GM10266 (cell line): ENCODE results near the gene SYNE2.

ENCODE experiments used
- DNase-seq: peaks from one replicate; pipeline ENCODE4 v3.0.0; 2012; ENCODE audit errors: extremely low spot score
- TF ChIP-seq, protein P1 (sequence below): IDR thresholded peaks from 2 replicates; pipeline ENCODE4 v1.5.1; 2012; ENCODE audit warnings: mild to moderate bottlenecking, low read depth; ENCODE audit not compliant: control insufficient read depth, insufficient read depth; ENCODE audit errors: missing control alignments

The SYNE2 gene

GRCh38 chr14:64191756-64192155 lies 339.0 kb downstream of the SYNE2 start:
- TF ChIP-seq, protein P1, sequence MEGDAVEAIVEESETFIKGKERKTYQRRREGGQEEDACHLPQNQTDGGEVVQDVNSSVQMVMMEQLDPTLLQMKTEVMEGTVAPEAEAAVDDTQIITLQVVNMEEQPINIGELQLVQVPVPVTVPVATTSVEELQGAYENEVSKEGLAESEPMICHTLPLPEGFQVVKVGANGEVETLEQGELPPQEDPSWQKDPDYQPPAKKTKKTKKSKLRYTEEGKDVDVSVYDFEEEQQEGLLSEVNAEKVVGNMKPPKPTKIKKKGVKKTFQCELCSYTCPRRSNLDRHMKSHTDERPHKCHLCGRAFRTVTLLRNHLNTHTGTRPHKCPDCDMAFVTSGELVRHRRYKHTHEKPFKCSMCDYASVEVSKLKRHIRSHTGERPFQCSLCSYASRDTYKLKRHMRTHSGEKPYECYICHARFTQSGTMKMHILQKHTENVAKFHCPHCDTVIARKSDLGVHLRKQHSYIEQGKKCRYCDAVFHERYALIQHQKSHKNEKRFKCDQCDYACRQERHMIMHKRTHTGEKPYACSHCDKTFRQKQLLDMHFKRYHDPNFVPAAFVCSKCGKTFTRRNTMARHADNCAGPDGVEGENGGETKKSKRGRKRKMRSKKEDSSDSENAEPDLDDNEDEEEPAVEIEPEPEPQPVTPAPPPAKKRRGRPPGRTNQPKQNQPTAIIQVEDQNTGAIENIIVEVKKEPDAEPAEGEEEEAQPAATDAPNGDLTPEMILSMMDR: no peak
- no peak for DNase-seq

- DNase-seq: no peak
- TF ChIP-seq, protein P1: no peak
These were observed 341.0 kb downstream of the SYNE2 start for GRCh38 chr14:64193821-64194220.

- TF ChIP-seq, protein P1: no peak
- no peak for DNase-seq
These were observed 341.6 kb downstream of the SYNE2 start for GRCh38 chr14:64194404-64194803.

DNA sequence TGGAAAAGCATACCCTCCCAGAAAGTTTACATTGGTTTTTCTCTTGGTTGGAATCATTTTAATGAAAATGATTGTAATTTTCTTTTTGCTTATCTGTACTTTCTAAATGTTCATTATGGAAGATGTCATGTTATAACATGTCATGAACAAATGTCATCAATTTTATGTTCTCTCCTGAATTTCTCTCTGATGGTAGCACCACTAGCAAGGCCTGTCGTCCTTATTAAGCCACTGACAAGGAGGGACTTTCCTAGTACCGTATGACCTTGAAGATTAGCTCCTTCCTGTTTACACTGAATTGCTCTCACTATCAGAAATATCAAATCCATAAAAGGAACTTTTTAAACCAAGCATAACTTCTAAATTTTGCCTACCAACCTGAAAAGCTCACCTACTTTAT lies 342.4 kb downstream of the SYNE2 start:
- peak; percentile 55 for DNase-seq
- TF ChIP-seq, protein P1: no peak

GRCh38 chr14:64196056-64196455 lies 343.3 kb downstream of the SYNE2 start:
- no peak for DNase-seq
- TF ChIP-seq, protein P1: no peak

DNA sequence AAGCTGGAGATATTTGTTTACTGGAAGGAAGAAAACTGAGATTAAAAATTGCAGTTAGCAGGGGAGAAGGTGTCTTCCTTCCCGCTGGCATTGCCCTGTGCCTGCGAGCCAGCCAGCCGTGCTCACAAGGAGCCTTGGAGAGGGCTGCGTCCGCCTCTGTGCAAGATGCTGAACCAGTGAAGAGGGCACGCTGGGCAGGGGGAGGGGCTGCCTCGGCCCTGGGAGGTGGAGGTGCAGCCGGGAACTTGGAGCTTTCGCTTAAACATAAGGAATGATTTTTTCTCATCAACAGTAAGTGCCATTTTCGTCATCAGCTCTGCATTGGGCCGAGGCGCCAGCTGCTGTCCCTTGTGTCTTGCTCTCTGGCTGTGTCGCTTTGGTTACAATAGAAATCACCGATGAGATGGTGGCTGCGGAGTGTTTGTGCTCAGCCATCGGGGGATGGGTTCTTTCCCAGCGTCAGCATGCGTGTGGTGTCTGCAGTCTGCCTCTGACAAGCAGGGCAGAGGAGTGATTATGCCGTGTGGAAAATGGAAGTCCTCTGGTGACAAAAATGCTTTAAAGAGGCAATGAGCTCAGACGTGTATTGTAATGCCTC lies 344.1 kb downstream of the SYNE2 start:
- DNase-seq: peak; percentile 54
- TF ChIP-seq, protein P1: no peak

GRCh38 chr14:64197996-64198395 lies 345.2 kb downstream of the SYNE2 start:
- TF ChIP-seq, protein P1: no peak
- no peak for DNase-seq
